Right cardiac atrium (tissue), 5 donors: Measurements from ENCODE around the gene HRH3. TPM values are rescaled to one million over a fixed set of nuclear protein-coding genes. Genes with fewer than 3 reads are reported as not detected.

Experiments used
- ATAC-seq, 2 donors: fragments of 200-7000 bp; cut with Tn5 transposase; one replicate each; pipeline versions ENCODE4 v1.8.0 to v1.9.1; 2020; ENCODE audit warnings: moderate library complexity in 2 of 2, mild to moderate bottlenecking in 1 of 2
- DNase-seq, 3 donors: peaks; one replicate each; pipeline ENCODE4 v3.0.0-alpha.2; 2020
- H3K27ac ChIP-seq: one replicate; pipeline ENCODE4 v1.5.1; 2013; ENCODE audit warnings: mild to moderate bottlenecking, low read length, control low read depth, moderate library complexity
- H3K27me3 ChIP-seq: one replicate; pipeline ENCODE4 v1.6.1; 2013; ENCODE audit not compliant: control insufficient read depth, insufficient read depth
- H3K4me1 ChIP-seq: one replicate; pipeline ENCODE4 v1.6.1; 2013; ENCODE audit warnings: low read length; ENCODE audit not compliant: control insufficient read depth, insufficient read depth
- H3K4me3 ChIP-seq: one replicate; pipeline ENCODE4 v1.5.1; 2013; ENCODE audit warnings: low read length, control low read depth
- H3K9me3 ChIP-seq: one replicate; pipeline ENCODE4 v1.6.1; 2013; ENCODE audit warnings: low read length; ENCODE audit not compliant: control insufficient read depth
- WGBS: extraction: QIAGEN DNeasy Blood & Tissue Kit; methylation state at CpG from one replicate; pipeline ENCODE4 v1.1.7; 2013; 5-methylcytosine and 5-hydroxymethylcytosine counted together
- intact Hi-C, 4 donors: fragments of 100-400 bp; cut with DNase I; formaldehyde crosslinking; loops; one replicate each; pipeline versions ENCODE4 v1.11.0 to v1.14.0; 2022 to 2023
- polyA plus RNA-seq: library from polyadenylated mRNA; stranded (reverse); fragments of 200-250 nt; gene quantifications from one replicate; pipeline ENCODE4 v1.2.3, GENCODE V29; 2013
- total RNA-seq, 4 donors: library from RNA; stranded (reverse); fragmentation: NEBNext Ultra II Directional; extraction: Animal tissue kit (Norgen Biotek cat#: 25700); gene quantifications; one replicate each; pipeline ENCODE4 v1.2.1, GENCODE V29; 2021
- donor health status: healthy with polysubstance abuse.
- donor health status: DM: no; HTN: yes; CAD: no.
- donor health status: DM: no; HTN: no; CAD: no.
- donor health status: DM: no; HTN: yes; CAD: no; lungs with severe emphysema.
- donor health status: DM: yes; HTN: yes; CAD: no.

HRH3 gene
- total and polyA plus RNA-seq, 5 donors = not detected

DNA sequence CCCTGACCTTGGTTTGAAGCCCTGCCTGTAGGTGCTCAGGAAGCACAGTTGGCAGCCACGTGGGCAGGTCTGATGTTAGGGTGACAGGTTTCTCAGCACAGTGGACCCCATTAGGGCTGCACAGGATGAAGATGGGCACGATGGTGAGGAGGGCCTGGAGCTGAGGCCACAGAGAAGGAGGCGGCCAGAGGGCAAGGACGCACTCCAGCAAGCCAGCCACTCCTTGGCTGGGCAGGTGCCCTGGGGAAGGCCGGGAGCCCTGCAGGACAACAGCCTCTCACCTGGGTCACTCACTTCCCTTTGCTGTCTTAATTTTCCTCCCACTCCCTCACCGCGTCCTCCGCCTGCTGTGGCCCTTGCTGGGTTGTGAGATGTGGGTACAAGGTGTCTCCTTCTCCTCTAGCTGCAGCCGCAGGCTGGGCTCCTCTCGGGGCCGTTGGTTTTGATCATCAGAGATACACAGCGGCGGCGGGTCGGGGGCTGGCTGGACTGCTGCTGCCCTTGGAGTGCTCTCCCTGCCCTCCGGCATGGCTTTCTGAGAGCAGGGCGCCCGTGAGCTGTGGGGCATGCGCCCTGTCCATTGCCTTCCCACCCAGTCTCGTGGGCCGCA lies 23.9 kb upstream of the HRH3 start:
- 76% methylated on average over 21 of the region's 21 CpGs for WGBS
- DNase-seq (peak in 1 of 3 donors; percentile 53), ATAC-seq (no peak)
- no peaks in the 10 kb centered on the region for H3K9me3 ChIP-seq
- peak overlapping the region; percentile 30 for H3K27ac ChIP-seq
- no peaks in the 10 kb centered on the region for H3K27me3 ChIP-seq
- no peak overlapping the region for H3K4me3 ChIP-seq
- H3K4me1 ChIP-seq = peaks cover 19% of the 10 kb centered on the region
- intact Hi-C loops = no loop called here

DNA sequence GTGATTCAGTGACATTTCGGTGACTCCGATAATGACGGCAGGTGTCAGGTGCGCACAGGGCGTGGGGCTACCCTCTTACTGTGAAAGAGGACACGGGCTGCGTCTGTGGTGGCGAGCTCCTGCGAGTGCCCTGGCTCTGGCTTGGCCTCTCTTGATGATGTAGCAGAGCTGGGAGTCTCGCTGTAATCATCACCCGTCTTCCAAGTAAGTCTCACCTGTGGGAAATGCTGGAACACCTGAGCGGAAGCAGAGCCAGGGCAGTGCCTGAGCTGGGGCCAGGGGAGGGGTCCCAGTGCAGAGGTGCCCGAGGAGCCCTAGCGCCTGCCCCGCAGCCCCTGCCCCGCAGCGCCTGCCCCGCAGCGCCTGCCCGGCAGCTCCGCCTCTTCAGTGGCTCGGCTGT lies 23.0 kb upstream of the HRH3 start:
- Histone ChIP-seq H3K4me1 (peaks cover 19% of the 10 kb centered on the region), H3K4me3 (no peak overlapping the region), H3K27me3 (no peaks in the 10 kb centered on the region), H3K27ac (peak overlapping the region; percentile 50), H3K9me3 (no peaks in the 10 kb centered on the region)
- no peak for ATAC-seq
- peak in 1 of 3 donors; percentile 32 for DNase-seq
- intact Hi-C loops = no loop called here
- whole genome bisulfite sequencing = 86% methylated on average over 22 of the region's 22 CpGs

DNA sequence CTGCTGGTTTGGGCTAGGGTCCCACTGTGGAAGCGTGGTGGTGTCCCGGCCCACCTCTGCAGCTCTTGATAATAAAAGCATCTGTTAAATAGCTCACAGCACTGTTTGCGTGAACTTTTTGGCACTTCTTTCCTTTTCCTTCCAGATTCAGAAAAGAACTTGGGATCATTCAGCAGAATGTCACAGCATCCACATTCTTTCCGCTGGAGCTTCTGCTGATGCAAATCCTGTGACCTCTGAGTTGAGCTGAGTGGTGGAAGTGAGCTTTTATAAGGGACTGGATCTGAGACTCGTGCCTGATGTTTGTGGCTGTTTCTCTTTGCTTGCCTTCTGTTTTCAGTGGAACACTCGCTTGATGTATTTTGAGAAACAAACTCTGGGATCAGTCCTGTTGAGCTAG lies 22.1 kb upstream of the HRH3 start:
- Histone ChIP-seq H3K4me1 (peaks cover 16% of the 10 kb centered on the region), H3K27ac (peak overlapping the region; percentile 50), H3K27me3 (no peaks in the 10 kb centered on the region), H3K9me3 (no peaks in the 10 kb centered on the region), H3K4me3 (no peak overlapping the region)
- ATAC-seq (no peak), DNase-seq (peak in 2 of 3 donors; percentile 11 to 28)
- WGBS = 52% methylated on average over 6 of the region's 6 CpGs
- intact Hi-C loops = no loop called here

DNA sequence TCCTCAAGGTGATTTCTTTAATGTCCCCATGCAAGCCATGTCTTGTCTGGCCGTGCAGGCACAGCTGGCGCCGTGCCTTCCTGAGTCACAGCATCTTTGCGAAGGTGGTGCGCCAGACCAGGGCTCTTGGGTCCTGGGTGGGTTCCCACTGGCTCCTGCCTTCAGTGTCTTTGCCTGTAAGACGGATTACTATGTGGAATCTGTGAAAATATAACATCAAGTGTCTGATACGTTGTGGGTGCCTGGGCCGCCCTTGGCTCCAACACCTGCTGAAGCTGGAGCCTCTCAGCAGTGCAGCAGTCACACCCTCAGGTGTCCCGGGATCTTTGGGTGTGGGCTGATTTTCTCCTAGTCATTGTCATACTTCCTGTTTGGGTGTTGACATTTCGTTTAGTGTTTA lies 21.4 kb upstream of the HRH3 start:
- H3K4me1 ChIP-seq = peaks cover 13% of the 10 kb centered on the region
- no peaks in the 10 kb centered on the region for H3K9me3 ChIP-seq
- WGBS = 64% methylated on average over 10 of the region's 10 CpGs
- H3K27me3 ChIP-seq = no peaks in the 10 kb centered on the region
- ATAC-seq (no peak), DNase-seq (peak in 2 of 3 donors; percentile 41 to 61)
- H3K4me3 ChIP-seq = no peak overlapping the region
- peak overlapping the region; percentile 50 for H3K27ac ChIP-seq
- intact Hi-C loops = no loop called here

DNA sequence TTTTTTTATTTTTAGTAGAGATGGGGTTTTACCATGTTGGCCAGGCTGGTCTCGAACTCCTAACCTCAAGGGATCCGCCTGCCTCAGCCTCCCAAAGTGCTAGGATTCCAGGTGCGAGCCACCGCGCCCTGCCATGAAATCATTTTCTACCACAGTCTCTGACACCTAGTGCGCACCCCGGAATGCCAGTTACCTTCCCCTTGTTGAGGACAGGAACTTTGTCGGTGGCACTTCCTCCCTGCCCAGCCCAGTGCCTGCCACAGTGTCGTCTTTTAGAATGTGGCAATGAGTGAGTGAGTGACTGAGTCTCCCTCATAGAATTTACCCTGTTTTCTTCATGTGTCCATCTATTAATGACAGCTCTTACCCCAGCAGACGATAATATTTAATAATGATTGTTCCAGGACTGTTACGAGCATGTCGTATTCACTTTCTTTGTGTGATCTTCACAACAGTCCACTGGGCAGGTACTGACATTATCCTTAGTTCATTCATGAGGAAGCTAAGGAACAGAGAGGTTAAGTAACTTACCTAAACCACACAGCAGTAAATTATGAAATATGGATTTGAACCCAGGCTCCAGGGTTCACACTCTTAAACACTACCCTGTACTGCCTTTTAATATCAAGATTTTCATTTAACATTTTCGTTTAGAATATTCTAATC lies 20.1 kb upstream of the HRH3 start:
- no peak overlapping the region for H3K4me3 ChIP-seq
- peak overlapping the region; percentile 48 for H3K27ac ChIP-seq
- intact Hi-C loops = no loop called here
- no peaks in the 10 kb centered on the region for H3K9me3 ChIP-seq
- WGBS = 87% methylated on average over 13 of the region's 13 CpGs
- peak in 2 of 3 donors; percentile 18 to 32 for DNase-seq
- H3K27me3 ChIP-seq = no peaks in the 10 kb centered on the region
- peaks cover 13% of the 10 kb centered on the region for H3K4me1 ChIP-seq
- no peak for ATAC-seq

DNA sequence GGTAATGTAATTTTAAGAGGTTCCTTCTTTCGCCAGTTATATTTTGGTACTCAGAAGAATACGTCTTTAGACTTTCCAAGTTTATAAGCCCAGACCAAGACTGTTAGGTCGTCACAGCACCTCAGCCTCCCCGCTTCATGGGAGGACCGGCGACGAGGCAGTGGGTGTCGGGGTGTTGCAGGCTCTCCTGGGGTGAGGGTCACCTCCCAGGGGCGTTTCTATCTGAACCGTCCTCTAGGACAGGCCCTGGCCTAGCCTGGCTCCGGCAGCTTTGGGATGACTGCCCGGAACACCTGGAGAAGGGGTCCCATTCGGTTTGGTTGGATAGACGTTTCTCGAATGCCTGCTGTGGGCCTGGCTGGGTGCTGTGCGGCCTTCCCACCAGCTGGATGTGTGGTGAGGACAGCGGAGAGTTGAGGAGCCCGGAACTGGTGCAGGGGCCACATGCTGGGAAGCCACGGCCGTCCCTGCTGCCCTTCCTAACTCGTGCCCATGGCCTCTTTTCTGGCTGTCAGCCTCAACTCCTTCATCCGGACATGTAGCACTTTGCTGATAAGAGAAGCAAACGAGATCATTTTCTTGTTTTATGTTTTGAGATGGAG lies 19.3 kb upstream of the HRH3 start:
- H3K4me1 ChIP-seq = peaks cover 9% of the 10 kb centered on the region
- H3K4me3 ChIP-seq = peak overlapping the region; percentile 80
- H3K27ac ChIP-seq = peak overlapping the region; percentile 81
- 24% methylated on average over 23 of the region's 23 CpGs for WGBS
- H3K9me3 ChIP-seq = no peaks in the 10 kb centered on the region
- H3K27me3 ChIP-seq = no peaks in the 10 kb centered on the region
- ATAC-seq (no peak), DNase-seq (peak in 2 of 3 donors; percentile 50 to 62)
- intact Hi-C loops = no loop called here

DNA sequence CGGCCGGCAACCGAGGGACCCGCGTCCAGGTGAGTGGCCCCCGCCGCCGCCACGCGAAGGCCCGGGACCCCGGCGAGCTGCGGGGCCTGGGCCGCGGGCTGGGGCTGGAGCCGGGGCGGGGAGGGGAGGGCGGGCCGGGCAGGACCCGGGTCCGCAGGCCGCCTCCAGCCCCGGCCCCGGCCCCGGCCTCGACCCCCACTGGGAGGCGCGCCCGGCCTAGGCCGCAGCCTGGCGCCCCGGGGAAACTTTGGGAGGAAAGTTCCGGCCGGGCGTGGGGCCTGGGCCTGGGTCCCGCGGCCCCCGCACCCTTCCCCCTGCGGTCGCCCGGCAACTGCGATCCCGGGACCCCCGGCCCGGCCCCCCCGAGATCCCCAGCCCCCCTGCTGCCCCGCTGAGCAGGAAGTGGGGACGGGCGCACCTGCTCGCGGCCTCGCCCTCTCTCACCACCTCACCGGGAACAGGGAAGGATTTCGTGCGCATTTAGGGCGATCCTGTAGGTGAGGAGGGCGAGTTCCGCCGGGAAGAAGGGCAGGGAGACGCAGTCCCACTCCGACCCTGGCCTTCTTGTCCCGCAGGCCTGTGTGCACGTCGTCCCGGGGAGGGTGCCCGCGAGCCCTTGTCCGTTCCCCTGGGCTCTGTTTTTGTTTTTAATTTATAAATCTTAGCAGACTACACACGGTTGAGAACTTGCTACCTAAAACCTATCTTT lies 18.6 kb upstream of the HRH3 start:
- H3K4me3 ChIP-seq = peak overlapping the region; percentile 80
- H3K27ac ChIP-seq = peak overlapping the region; percentile 81
- under 1% methylated on average over 70 of the region's 70 CpGs for WGBS
- H3K27me3 ChIP-seq = no peaks in the 10 kb centered on the region
- peak in 2 of 3 donors; percentile 58 to 63 for DNase-seq
- intact Hi-C loops = no loop called here
- no peaks in the 10 kb centered on the region for H3K9me3 ChIP-seq
- ATAC-seq = no peak
- peaks cover 6% of the 10 kb centered on the region for H3K4me1 ChIP-seq

DNA sequence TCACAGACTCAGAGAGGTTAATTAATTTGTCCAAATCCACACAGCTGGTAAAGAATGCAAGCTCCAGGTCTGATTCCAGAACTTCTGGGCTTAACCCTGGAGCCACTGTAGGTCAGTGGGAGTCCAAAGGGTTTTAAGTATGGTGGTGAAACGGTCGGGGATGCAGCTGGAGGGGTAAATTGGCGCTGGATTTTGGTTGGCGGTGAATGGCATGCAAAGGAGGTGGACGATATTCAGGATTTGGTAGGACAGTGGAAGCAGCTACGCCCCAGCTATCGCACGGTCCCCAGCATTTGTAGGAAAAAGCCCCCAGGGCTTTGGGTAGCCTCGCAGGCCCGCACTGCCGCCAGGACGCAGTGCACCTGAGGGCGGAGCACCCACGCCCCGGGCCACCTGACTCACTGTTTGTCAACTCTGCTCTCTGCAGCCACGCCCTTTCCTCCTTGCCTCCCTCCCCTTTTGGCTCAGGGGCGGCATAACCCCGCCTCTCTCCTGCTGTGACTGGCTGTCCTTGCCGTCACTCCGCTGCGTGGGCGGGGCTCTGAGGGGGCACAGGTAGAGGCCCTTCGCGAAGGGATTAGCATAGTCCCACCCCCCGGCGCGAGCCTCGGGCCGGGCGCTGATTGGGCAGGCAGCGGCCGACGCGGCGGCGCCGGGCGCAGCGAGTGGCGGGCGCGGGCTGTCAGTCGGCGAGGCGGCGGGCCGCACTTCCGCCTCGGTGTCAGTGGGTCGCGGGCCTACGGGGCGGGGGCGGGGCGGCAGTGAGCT lies 17.9 kb upstream of the HRH3 start, which contains the start of gene OSBPL2:
Gene OSBPL2 (plus strand): TSS at position 721 of the 768 bp plus-strand sequence. CDS start 17,664 bp downstream, outside the sequence.
- no peaks in the 10 kb centered on the region for H3K27me3 ChIP-seq
- intact Hi-C loops = no loop called here
- peaks cover 6% of the 10 kb centered on the region for H3K4me1 ChIP-seq
- no peaks in the 10 kb centered on the region for H3K9me3 ChIP-seq
- ATAC-seq (peak; percentile 98 to 99), DNase-seq (peak; percentile 98 to 100 (median 99))
- H3K27ac ChIP-seq = peak within 1 kb of the TSS; percentile 81
- peak within 1 kb of the TSS; percentile 80 for H3K4me3 ChIP-seq
- under 1% methylated on average over 55 of the region's 55 CpGs for WGBS

DNA sequence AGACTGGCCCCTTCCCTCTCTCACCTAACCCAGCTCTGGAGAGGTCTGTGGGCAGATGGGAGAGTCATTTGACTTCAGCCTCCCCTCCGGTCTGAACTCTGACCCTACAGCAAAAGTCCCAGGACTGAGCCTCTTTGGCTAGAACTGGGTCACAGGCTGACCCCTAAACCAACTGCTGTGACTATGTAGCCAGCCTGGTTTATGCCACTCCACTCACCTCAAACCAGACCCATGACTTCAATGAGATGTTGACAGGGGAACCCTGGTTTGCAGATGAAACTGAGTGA lies 17.4 kb upstream of the HRH3 start:
- Histone ChIP-seq H3K27me3 (no peaks in the 10 kb centered on the region), H3K9me3 (no peaks in the 10 kb centered on the region), H3K4me1 (peaks cover 5% of the 10 kb centered on the region), H3K4me3 (no peak overlapping the region), H3K27ac (peak overlapping the region; percentile 9)
- intact Hi-C loops = no loop called here
- 51% methylated on average over 1 of the region's 1 CpG for WGBS
- DNase-seq (no peak), ATAC-seq (no peak)

DNA sequence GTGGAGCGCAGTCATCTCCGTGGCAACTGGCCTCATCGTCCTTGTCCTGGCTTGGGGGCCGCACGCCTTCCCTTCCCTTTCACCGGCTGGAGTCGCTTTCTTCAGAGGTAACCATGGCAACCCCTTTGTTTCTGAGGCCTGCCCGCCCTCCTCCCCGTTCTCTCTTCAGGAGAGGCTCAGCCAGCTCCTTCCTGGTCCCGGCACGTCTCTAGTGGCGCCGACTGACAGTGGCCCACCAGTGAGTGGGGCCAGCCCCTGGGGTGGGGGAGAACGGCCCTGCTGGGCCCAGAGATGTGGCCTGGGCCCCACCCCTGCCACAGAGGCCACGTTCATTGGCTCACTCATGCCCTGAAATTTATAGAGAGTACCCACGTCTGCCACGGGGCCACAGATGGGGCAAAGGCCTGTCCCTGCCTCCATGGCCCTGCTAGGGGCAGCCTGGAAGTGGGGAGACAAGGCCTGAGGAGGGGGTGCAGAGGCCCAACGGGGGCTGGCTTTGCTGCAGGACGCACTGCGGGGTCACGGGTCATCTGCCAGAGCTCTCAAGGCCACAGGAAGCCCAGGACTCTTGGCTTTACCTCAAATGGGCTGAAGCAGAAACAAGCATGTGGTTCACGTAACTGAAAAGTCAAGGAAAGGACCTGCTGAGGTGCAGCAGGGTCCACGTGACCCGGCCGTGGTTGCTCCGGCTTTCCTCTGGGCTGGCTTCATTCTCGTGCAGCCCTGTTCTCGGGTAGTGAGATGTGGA lies 16.9 kb upstream of the HRH3 start:
- Histone ChIP-seq H3K9me3 (no peaks in the 10 kb centered on the region), H3K4me3 (no peak overlapping the region), H3K4me1 (peaks cover 3% of the 10 kb centered on the region), H3K27ac (peak overlapping the region; percentile 9), H3K27me3 (no peaks in the 10 kb centered on the region)
- DNase-seq = peak in 2 of 3 donors; percentile 50 to 57
- intact Hi-C loops = no loop called here
- 56% methylated on average over 28 of the region's 28 CpGs for WGBS
- no peak for ATAC-seq
